Superior temporal gyrus (tissue), 1 donor: Measurements from ENCODE around the gene SMIM28.

Source experiments
- DNase-seq: peaks from one replicate; pipeline ENCODE4 v3.0.0-alpha.2; 2016; ENCODE audit errors: extremely low spot score

The SMIM28 gene

GRCh38 chr6:138374230-138374629, 3.5 kb upstream of the SMIM28 start:
- no peak for DNase-seq

- DNase-seq: no peak
These were observed 2.9 kb upstream of the SMIM28 start for GRCh38 chr6:138374815-138375214.

- no peak for DNase-seq
These were observed 663 bp upstream of the SMIM28 start for GRCh38 chr6:138377042-138377441.

GRCh38 chr6:138378463-138378862, 758 bp downstream of the SMIM28 start:
- no peak for DNase-seq

GRCh38 chr6:138382498-138383265, 5.0 kb downstream of the SMIM28 start:
- DNase-seq: no peak

GRCh38 chr6:138383776-138384175, 6.1 kb downstream of the SMIM28 start:
- no peak for DNase-seq

GRCh38 chr6:138386897-138387296, 9.2 kb downstream of the SMIM28 start:
- DNase-seq: no peak

GRCh38 chr6:138387577-138388368, 10.1 kb downstream of the SMIM28 start:
- no peak for DNase-seq

- DNase-seq: no peak
These were observed 11.8 kb downstream of the SMIM28 start for GRCh38 chr6:138389551-138389950.

- DNase-seq: no peak
These were observed 16.4 kb downstream of the SMIM28 start for GRCh38 chr6:138393871-138394783.

- DNase-seq: no peak
These were observed 19.0 kb downstream of the SMIM28 start for GRCh38 chr6:138396709-138397108.

GRCh38 chr6:138397128-138398122, 19.7 kb downstream of the SMIM28 start:
- DNase-seq: no peak

GRCh38 chr6:138400326-138400725, 22.6 kb downstream of the SMIM28 start:
- no peak for DNase-seq

- no peak for DNase-seq
These were observed 24.5 kb downstream of the SMIM28 start for GRCh38 chr6:138401960-138402837.

GRCh38 chr6:138402838-138403187, 25.1 kb downstream of the SMIM28 start:
- no peak for DNase-seq

- no peak for DNase-seq
These were observed 25.7 kb downstream of the SMIM28 start for GRCh38 chr6:138403324-138403800.

- no peak for DNase-seq
These were observed 26.3 kb downstream of the SMIM28 start, which contains the start of gene HEBP2 for GRCh38 chr6:138403801-138404665. Gene HEBP2, plus strand, starts transcription at chr6:138404223. Its CDS starts 273 bp downstream, at chr6:138404496.

GRCh38 chr6:138404666-138405337, 27.1 kb downstream of the SMIM28 start:
- no peak for DNase-seq
